ENCODE results near the gene FUT9.
A peak's percentile ranks its signal among the peaks of the same experiment; 100 is the strongest.

Gene FUT9

GRCh38 chr6:96015518-96016333, at the start of gene FUT9:
TSS of gene FUT9 (plus strand) at chr6:96015974. CDS start at chr6:96203156, 187,182 bp downstream.
- no peak for ATAC-seq (replicated peaks)
- Mint-ChIP-seq H3K9me3 (peaks cover 2 to 4% of the 10 kb centered on the region in 2 donors), H3K27me3 (peaks cover 17 to 30% of the 10 kb centered on the region in 2 donors), H3K36me3 (peaks cover 0 to 4% of the 10 kb centered on the region in 2 donors), H3K4me3 (no peak within 1 kb of the TSS), H3K27ac (no peak within 1 kb of the TSS), H3K4me1 (no peaks in the 10 kb centered on the region)
- DNase-seq, result no peak

- no peaks in the 10 kb centered on the region for H3K27me3 Mint-ChIP-seq
- no peaks in the 10 kb centered on the region for H3K36me3 Mint-ChIP-seq
- H3K9me3 Mint-ChIP-seq, result peaks cover 3 to 5% of the 10 kb centered on the region in 2 donors
- H3K4me3 Mint-ChIP-seq, result no peak overlapping the region
- no peak for ATAC-seq (replicated peaks)
- no peaks in the 10 kb centered on the region for H3K4me1 Mint-ChIP-seq
- no peak overlapping the region for H3K27ac Mint-ChIP-seq
- DNase-seq, result no peak
Observed at GRCh38 chr6:95967594-95967993, 48.2 kb upstream of the FUT9 start.

- H3K36me3 Mint-ChIP-seq, result no peaks in the 10 kb centered on the region
- no peak overlapping the region for H3K27ac Mint-ChIP-seq
- no peaks in the 10 kb centered on the region for H3K27me3 Mint-ChIP-seq
- peaks cover 6 to 9% of the 10 kb centered on the region in 2 donors for H3K9me3 Mint-ChIP-seq
- DNase-seq, result no peak
- H3K4me1 Mint-ChIP-seq, result no peaks in the 10 kb centered on the region
- no peak for ATAC-seq (replicated peaks)
- no peak overlapping the region for H3K4me3 Mint-ChIP-seq
Observed at GRCh38 chr6:95973976-95974375, 41.8 kb upstream of the FUT9 start.

GRCh38 chr6:95978230-95978629, 37.5 kb upstream of the FUT9 start:
- H3K36me3 Mint-ChIP-seq, result no peaks in the 10 kb centered on the region
- peaks cover 0 to 4% of the 10 kb centered on the region in 2 donors for H3K9me3 Mint-ChIP-seq
- no peaks in the 10 kb centered on the region for H3K4me1 Mint-ChIP-seq
- DNase-seq, result no peak
- H3K27me3 Mint-ChIP-seq, result no peaks in the 10 kb centered on the region
- no peak for ATAC-seq (replicated peaks)
- no peak overlapping the region for H3K4me3 Mint-ChIP-seq
- no peak overlapping the region for H3K27ac Mint-ChIP-seq

- no peak for DNase-seq
- peaks cover 12 to 19% of the 10 kb centered on the region in 2 donors for H3K9me3 Mint-ChIP-seq
- no peak for ATAC-seq (replicated peaks)
- no peaks in the 10 kb centered on the region for H3K27me3 Mint-ChIP-seq
- no peak overlapping the region for H3K27ac Mint-ChIP-seq
- no peak overlapping the region for H3K4me3 Mint-ChIP-seq
- peaks cover 0 to 5% of the 10 kb centered on the region in 2 donors for H3K36me3 Mint-ChIP-seq
- no peaks in the 10 kb centered on the region for H3K4me1 Mint-ChIP-seq
Observed at GRCh38 chr6:95991906-95992305, 23.9 kb upstream of the FUT9 start.

- no peak for ATAC-seq (replicated peaks)
- H3K4me1 Mint-ChIP-seq, result no peaks in the 10 kb centered on the region
- H3K27me3 Mint-ChIP-seq, result no peaks in the 10 kb centered on the region
- no peak for DNase-seq
- no peak overlapping the region for H3K27ac Mint-ChIP-seq
- no peak overlapping the region for H3K4me3 Mint-ChIP-seq
- H3K9me3 Mint-ChIP-seq, result peaks cover 16 to 22% of the 10 kb centered on the region in 2 donors
- peaks cover 0 to 5% of the 10 kb centered on the region in 2 donors for H3K36me3 Mint-ChIP-seq
Observed at GRCh38 chr6:95994151-95994550, 21.6 kb upstream of the FUT9 start.

GRCh38 chr6:95998133-95998532, 17.6 kb upstream of the FUT9 start:
- no peaks in the 10 kb centered on the region for H3K36me3 Mint-ChIP-seq
- peaks cover 11 to 12% of the 10 kb centered on the region in 2 donors for H3K9me3 Mint-ChIP-seq
- DNase-seq (no peak), ATAC-seq (replicated peaks) (no peak)
- no peak overlapping the region for H3K27ac Mint-ChIP-seq
- no peak overlapping the region for H3K4me3 Mint-ChIP-seq
- H3K27me3 Mint-ChIP-seq, result no peaks in the 10 kb centered on the region
- H3K4me1 Mint-ChIP-seq, result no peaks in the 10 kb centered on the region

GRCh38 chr6:96001891-96002575, 13.7 kb upstream of the FUT9 start:
- Mint-ChIP-seq H3K4me3 (no peak overlapping the region), H3K36me3 (no peaks in the 10 kb centered on the region), H3K27me3 (no peaks in the 10 kb centered on the region), H3K27ac (no peak overlapping the region), H3K9me3 (peaks cover 10 to 11% of the 10 kb centered on the region in 2 donors), H3K4me1 (no peaks in the 10 kb centered on the region)
- DNase-seq, result no peak
- ATAC-seq (replicated peaks), result peak in 1 of 2 donors; percentile 21

- Mint-ChIP-seq H3K4me3 (no peak overlapping the region), H3K27me3 (no peaks in the 10 kb centered on the region), H3K9me3 (peaks cover 10 to 11% of the 10 kb centered on the region in 2 donors), H3K4me1 (no peaks in the 10 kb centered on the region), H3K27ac (no peak overlapping the region), H3K36me3 (no peaks in the 10 kb centered on the region)
- ATAC-seq (replicated peaks) (no peak), DNase-seq (no peak)
Observed at GRCh38 chr6:96002576-96002910, 13.2 kb upstream of the FUT9 start.

- ATAC-seq (replicated peaks), result no peak
- no peaks in the 10 kb centered on the region for H3K27me3 Mint-ChIP-seq
- H3K36me3 Mint-ChIP-seq, result no peaks in the 10 kb centered on the region
- no peak overlapping the region for H3K27ac Mint-ChIP-seq
- no peak overlapping the region for H3K4me3 Mint-ChIP-seq
- peaks cover 10 to 11% of the 10 kb centered on the region in 2 donors for H3K9me3 Mint-ChIP-seq
- DNase-seq, result no peak
- no peaks in the 10 kb centered on the region for H3K4me1 Mint-ChIP-seq
Observed at GRCh38 chr6:96002912-96003311, 12.9 kb upstream of the FUT9 start.

GRCh38 chr6:96007663-96008062, 8.1 kb upstream of the FUT9 start:
- H3K4me3 Mint-ChIP-seq, result no peak overlapping the region
- ATAC-seq (replicated peaks), result no peak

GRCh38 chr6:96013531-96013930, 2.2 kb upstream of the FUT9 start:
- Mint-ChIP-seq H3K27ac (no peak overlapping the region), H3K4me1 (no peaks in the 10 kb centered on the region), H3K27me3 (peaks cover 17 to 30% of the 10 kb centered on the region in 2 donors), H3K4me3 (no peak overlapping the region), H3K36me3 (peaks cover 0 to 4% of the 10 kb centered on the region in 2 donors), H3K9me3 (peaks cover 2 to 4% of the 10 kb centered on the region in 2 donors)
- no peak for ATAC-seq (replicated peaks)
- DNase-seq, result no peak

More at GRCh38 chr6:96007663-96008062, 8.1 kb upstream of the FUT9 start:
- Mint-ChIP-seq H3K27ac (no peak overlapping the region), H3K36me3 (no peaks in the 10 kb centered on the region), H3K27me3 (no peaks in the 10 kb centered on the region), H3K4me1 (no peaks in the 10 kb centered on the region), H3K9me3 (peaks cover 0 to 1% of the 10 kb centered on the region in 2 donors)
- DNase-seq, result no peak

- no peak overlapping the region for H3K4me3 Mint-ChIP-seq
- DNase-seq, result no peak
- H3K4me1 Mint-ChIP-seq, result no peaks in the 10 kb centered on the region
- ATAC-seq (replicated peaks), result no peak
- no peak overlapping the region for H3K27ac Mint-ChIP-seq
- H3K36me3 Mint-ChIP-seq, result peaks cover 0 to 4% of the 10 kb centered on the region in 2 donors
- peaks cover 17 to 30% of the 10 kb centered on the region in 2 donors for H3K27me3 Mint-ChIP-seq
- peaks cover 2 to 4% of the 10 kb centered on the region in 2 donors for H3K9me3 Mint-ChIP-seq
Observed at GRCh38 chr6:96014846-96015517, 792 bp upstream of the FUT9 start.

- Mint-ChIP-seq H3K4me3 (no peak overlapping the region), H3K27ac (no peak overlapping the region), H3K4me1 (no peaks in the 10 kb centered on the region), H3K9me3 (peaks cover 2 to 4% of the 10 kb centered on the region in 2 donors), H3K36me3 (peaks cover 0 to 4% of the 10 kb centered on the region in 2 donors), H3K27me3 (peaks cover 17 to 30% of the 10 kb centered on the region in 2 donors)
- no peak for DNase-seq
- ATAC-seq (replicated peaks), result no peak
Observed at GRCh38 chr6:96016334-96017069, 728 bp downstream of the FUT9 start.
